Mesendoderm (in vitro differentiated cells): ENCODE results near the gene UBAP2L.
A peak's percentile ranks its signal among the peaks of the same experiment; 100 is the strongest.

Experiments
- DNase-seq: peaks from one replicate; pipeline ENCODE4 v3.0.0; 2013
- H2AK5ac ChIP-seq: 2 replicates; pipeline ENCODE4 v1.6.1; 2013; ENCODE audit warnings: low read length, inconsistent platforms
- H2BK120ac ChIP-seq: 2 replicates; pipeline ENCODE4 v1.6.1; 2013; ENCODE audit warnings: low read depth, mild to moderate bottlenecking, low read length, moderate library complexity, mixed read lengths
- H2BK15ac ChIP-seq: replicated peaks from 2 replicates; pipeline ENCODE4 v1.6.1; 2013; ENCODE audit warnings: low read depth, mild to moderate bottlenecking, moderate library complexity
- H2BK5ac ChIP-seq: 2 replicates; pipeline ENCODE4 v1.6.1; 2013; ENCODE audit warnings: low read length, inconsistent platforms
- H3K18ac ChIP-seq: 2 replicates; pipeline ENCODE4 v1.6.1; 2013; ENCODE audit warnings: mild to moderate bottlenecking, low read length, mixed read lengths
- H3K23ac ChIP-seq: one replicate; pipeline ENCODE4 v1.6.1; 2013; ENCODE audit warnings: low read length
- H3K27ac ChIP-seq: 2 replicates; pipeline ENCODE4 v1.5.1; 2013; ENCODE audit warnings: low read depth, mild to moderate bottlenecking, inconsistent platforms, low read length, moderate library complexity
- H3K27me3 ChIP-seq: 2 replicates; pipeline ENCODE4 v1.6.1; 2013; ENCODE audit warnings: low read length, control low read depth, mild to moderate bottlenecking, inconsistent platforms; ENCODE audit not compliant: insufficient read depth, poor library complexity
- H3K36me3 ChIP-seq: 2 replicates; pipeline ENCODE4 v1.6.1; 2013; ENCODE audit warnings: low read length, inconsistent platforms; ENCODE audit not compliant: control insufficient read depth, insufficient read depth
- H3K4ac ChIP-seq: one replicate; pipeline ENCODE4 v1.6.1; 2013; ENCODE audit warnings: low read depth, mild to moderate bottlenecking, low read length, moderate library complexity
- H3K4me1 ChIP-seq: 2 replicates; pipeline ENCODE4 v1.6.1; 2013; ENCODE audit warnings: low read depth, low read length, inconsistent platforms; ENCODE audit not compliant: control insufficient read depth
- H3K4me2 ChIP-seq: 2 replicates; pipeline ENCODE4 v1.6.1; 2013; ENCODE audit warnings: low read length
- H3K4me3 ChIP-seq: 2 replicates; pipeline ENCODE4 v1.5.1; 2013; ENCODE audit warnings: mild to moderate bottlenecking, low read length
- H3K56ac ChIP-seq: one replicate; pipeline ENCODE4 v1.6.1; 2013; ENCODE audit warnings: low read length
- H3K79me1 ChIP-seq: 2 replicates; pipeline ENCODE4 v1.6.1; 2013; ENCODE audit warnings: low read length, inconsistent platforms
- H3K79me2 ChIP-seq: 2 replicates; pipeline ENCODE4 v1.6.1; 2013; ENCODE audit warnings: mild to moderate bottlenecking, low read length; ENCODE audit not compliant: control insufficient read depth, insufficient read depth
- H3K9ac ChIP-seq: 2 replicates; pipeline ENCODE4 v1.6.1; 2013; ENCODE audit warnings: low read length, inconsistent platforms
- H4K5ac ChIP-seq: one replicate; pipeline ENCODE4 v1.6.1; 2013; ENCODE audit warnings: low read length
- H4K8ac ChIP-seq: one replicate; pipeline ENCODE4 v1.6.1; 2013; ENCODE audit warnings: low read depth, mild to moderate bottlenecking, control low read depth, low read length, moderate library complexity
- WGBS: extraction: QIAGEN DNeasy Blood & Tissue Kit; methylation state at CpG from one replicate; pipeline ENCODE4 v1.1.7; 2013; ENCODE audit warnings: low lambda C conversion rate, missing lambda C conversion rate; ENCODE audit not compliant: insufficient coverage; ENCODE audit errors: extremely low coverage; 5-methylcytosine and 5-hydroxymethylcytosine counted together

Gene UBAP2L

GRCh38 chr1:154207262-154207661, 13.5 kb upstream of the UBAP2L start:
- no peak overlapping the region for H3K4me3 ChIP-seq
- no peak overlapping the region for H2BK120ac ChIP-seq
- H3K23ac ChIP-seq: no peak overlapping the region
- no peaks in the 10 kb centered on the region for H3K79me2 ChIP-seq
- H3K9ac ChIP-seq: no peak overlapping the region
- H3K27ac ChIP-seq: no peak overlapping the region
- no peaks in the 10 kb centered on the region for H3K27me3 ChIP-seq
- no peak overlapping the region for H3K4me2 ChIP-seq
- H2AK5ac ChIP-seq: no peak overlapping the region
- H2BK5ac ChIP-seq: no peak overlapping the region
- no peak overlapping the region for H4K8ac ChIP-seq
- no peak overlapping the region for H2BK15ac ChIP-seq
- H3K4ac ChIP-seq: no peak overlapping the region
- DNase-seq: no peak
- no peak overlapping the region for H3K18ac ChIP-seq
- no peaks in the 10 kb centered on the region for H3K79me1 ChIP-seq
- no peaks in the 10 kb centered on the region for H3K4me1 ChIP-seq
- H3K36me3 ChIP-seq: peaks cover 7% of the 10 kb centered on the region
- WGBS: no CpG with 5 or more reads among the region's 9 CpGs
- H3K56ac ChIP-seq: no peak overlapping the region
- H4K5ac ChIP-seq: no peak overlapping the region

GRCh38 chr1:154208677-154209388, 11.9 kb upstream of the UBAP2L start:
- no peak overlapping the region for H3K4me2 ChIP-seq
- no peaks in the 10 kb centered on the region for H3K79me1 ChIP-seq
- H3K56ac ChIP-seq: no peak overlapping the region
- no peak overlapping the region for H3K18ac ChIP-seq
- H3K4ac ChIP-seq: no peak overlapping the region
- DNase-seq: no peak
- H3K79me2 ChIP-seq: no peaks in the 10 kb centered on the region
- no peaks in the 10 kb centered on the region for H3K4me1 ChIP-seq
- H3K4me3 ChIP-seq: no peak overlapping the region
- H3K36me3 ChIP-seq: peaks cover 14% of the 10 kb centered on the region
- no peaks in the 10 kb centered on the region for H3K27me3 ChIP-seq
- no peak overlapping the region for H2BK5ac ChIP-seq
- no peak overlapping the region for H3K9ac ChIP-seq
- H4K8ac ChIP-seq: no peak overlapping the region
- H4K5ac ChIP-seq: no peak overlapping the region
- H3K27ac ChIP-seq: no peak overlapping the region
- no CpG with 5 or more reads among the region's 5 CpGs for WGBS
- no peak overlapping the region for H2BK120ac ChIP-seq
- no peak overlapping the region for H2AK5ac ChIP-seq
- no peak overlapping the region for H2BK15ac ChIP-seq
- H3K23ac ChIP-seq: no peak overlapping the region

- Histone ChIP-seq H3K9ac (no peak overlapping the region), H2BK5ac (no peak overlapping the region), H3K4ac (no peak overlapping the region), H2AK5ac (no peak overlapping the region), H4K5ac (no peak overlapping the region), H4K8ac (no peak overlapping the region), H2BK15ac (no peak overlapping the region), H3K56ac (no peak overlapping the region), H3K27me3 (no peaks in the 10 kb centered on the region), H3K4me3 (no peak overlapping the region), H3K79me2 (peaks cover 2% of the 10 kb centered on the region), H3K36me3 (peaks cover 14% of the 10 kb centered on the region), H3K4me1 (no peaks in the 10 kb centered on the region), H3K23ac (no peak overlapping the region), H2BK120ac (no peak overlapping the region), H3K79me1 (no peaks in the 10 kb centered on the region), H3K4me2 (no peak overlapping the region), H3K18ac (no peak overlapping the region), H3K27ac (no peak overlapping the region)
- DNase-seq: no peak
- no CpG with 5 or more reads among the region's 10 CpGs for WGBS
These were observed 8.7 kb upstream of the UBAP2L start for GRCh38 chr1:154212083-154212482.

- peaks cover 14% of the 10 kb centered on the region for H3K36me3 ChIP-seq
- no peak overlapping the region for H4K5ac ChIP-seq
- peaks cover 12% of the 10 kb centered on the region for H3K79me2 ChIP-seq
- H4K8ac ChIP-seq: no peak overlapping the region
- H2BK5ac ChIP-seq: no peak overlapping the region
- no peaks in the 10 kb centered on the region for H3K4me1 ChIP-seq
- H2BK15ac ChIP-seq: no peak overlapping the region
- no peak overlapping the region for H3K4ac ChIP-seq
- H2BK120ac ChIP-seq: no peak overlapping the region
- H3K18ac ChIP-seq: no peak overlapping the region
- H3K4me2 ChIP-seq: no peak overlapping the region
- H3K9ac ChIP-seq: no peak overlapping the region
- H3K27me3 ChIP-seq: no peaks in the 10 kb centered on the region
- H3K4me3 ChIP-seq: no peak overlapping the region
- H3K79me1 ChIP-seq: peaks cover 3% of the 10 kb centered on the region
- H3K56ac ChIP-seq: no peak overlapping the region
- H2AK5ac ChIP-seq: no peak overlapping the region
- DNase-seq: no peak
- H3K23ac ChIP-seq: no peak overlapping the region
- WGBS: no CpG with 5 or more reads among the region's 1 CpG
- H3K27ac ChIP-seq: no peak overlapping the region
These were observed 7.5 kb upstream of the UBAP2L start for GRCh38 chr1:154213274-154213673.

GRCh38 chr1:154218545-154218944, 2.2 kb upstream of the UBAP2L start:
- H2BK15ac ChIP-seq: no peak overlapping the region
- H3K4me1 ChIP-seq: peaks cover 5% of the 10 kb centered on the region
- H3K4me2 ChIP-seq: no peak overlapping the region
- H3K9ac ChIP-seq: peak overlapping the region; percentile 99
- no peak overlapping the region for H3K4ac ChIP-seq
- H2AK5ac ChIP-seq: no peak overlapping the region
- peaks cover 55% of the 10 kb centered on the region for H3K79me2 ChIP-seq
- H3K18ac ChIP-seq: no peak overlapping the region
- H2BK120ac ChIP-seq: no peak overlapping the region
- peaks cover 5% of the 10 kb centered on the region for H3K36me3 ChIP-seq
- H3K4me3 ChIP-seq: no peak overlapping the region
- no peak overlapping the region for H4K5ac ChIP-seq
- H3K23ac ChIP-seq: no peak overlapping the region
- no peaks in the 10 kb centered on the region for H3K27me3 ChIP-seq
- WGBS: no CpG with 5 or more reads among the region's 3 CpGs
- no peak overlapping the region for H3K27ac ChIP-seq
- H4K8ac ChIP-seq: no peak overlapping the region
- DNase-seq: no peak
- no peak overlapping the region for H2BK5ac ChIP-seq
- H3K79me1 ChIP-seq: peaks cover 5% of the 10 kb centered on the region
- no peak overlapping the region for H3K56ac ChIP-seq

- Histone ChIP-seq H3K79me1 (peaks cover 5% of the 10 kb centered on the region), H4K5ac (no peak overlapping the region), H3K79me2 (peaks cover 63% of the 10 kb centered on the region), H3K9ac (peak overlapping the region; percentile 99), H4K8ac (no peak overlapping the region), H2BK120ac (no peak overlapping the region), H2BK5ac (no peak overlapping the region), H3K27ac (no peak overlapping the region), H3K27me3 (no peaks in the 10 kb centered on the region), H3K18ac (peak overlapping the region; percentile 94), H3K36me3 (peaks cover 3% of the 10 kb centered on the region), H2BK15ac (no peak overlapping the region), H3K4me2 (peak overlapping the region; percentile 85), H2AK5ac (peak overlapping the region; percentile 52), H3K56ac (peak overlapping the region; percentile 100), H3K4ac (peak overlapping the region; percentile 97), H3K23ac (no peak overlapping the region), H3K4me3 (peak overlapping the region; percentile 94), H3K4me1 (peaks cover 5% of the 10 kb centered on the region)
- peak; percentile 23 for DNase-seq
- no CpG with 5 or more reads among the region's 5 CpGs for WGBS
These were observed 1.2 kb upstream of the UBAP2L start for GRCh38 chr1:154219541-154219940.
